ENCODE measurements around the gene MAP3K6. TPM values are rescaled to one million over a fixed set of nuclear protein-coding genes. Genes with fewer than 3 reads are reported as not detected.
"Not testable (repeated sequence)": the region's sequence is repeated elsewhere in the genome, so short reads cannot be mapped to it uniquely, and the experiment has no call there.

Gene MAP3K6
- total and polyA plus RNA-seq, 4 donors = 11.5 to 164 (median 87.6) TPM

- DNase-seq = no peak
- WGBS, 2 donors = 95 to 99% methylated on average over 9 of the region's 9 CpGs
These were observed 27.5 kb upstream of the MAP3K6 start for GRCh38 chr1:27394282-27394658.

GRCh38 chr1:27393641-27394281 lies 27.0 kb upstream of the MAP3K6 start:
- intact Hi-C loops (cut with DNase I) = loop anchor here (2.0 to 10.0 kb wide), 5 partner anchors 37 to 289 kb away; no protein-coding TSS in a partner anchor
- H3K9me3 ChIP-seq (ENCODE audit: control insufficient read depth, low read length) = no peaks in the 10 kb centered on the region
- no peak for ATAC-seq (ENCODE audit: low FRiP score)
- H3K4me1 ChIP-seq (ENCODE audit: control insufficient read depth in 1 of 2, insufficient read depth in 2 of 2, low read length in 2 of 2) = no peaks in the 10 kb centered on the region
- H3K36me3 ChIP-seq (ENCODE audit: control insufficient read depth in 1 of 2, insufficient read depth in 2 of 2, low read length in 1 of 2) = no peaks in the 10 kb centered on the region
- no peak for DNase-seq
- H3K27me3 ChIP-seq (ENCODE audit: control insufficient read depth in 1 of 2, insufficient read depth in 2 of 2, low read length in 1 of 2) = no peaks in the 10 kb centered on the region
- no peak overlapping the region for H3K4me3 ChIP-seq (ENCODE audit: low read length in 2 of 2)
- no peak overlapping the region for H3K27ac ChIP-seq (ENCODE audit: low read depth in 1 of 2, low read length in 2 of 2)
- 95% methylated on average over 18 of the region's 18 CpGs for WGBS, 2 donors

More at GRCh38 chr1:27394282-27394658, 27.5 kb upstream of the MAP3K6 start:
- intact Hi-C loops (cut with DNase I) = loop anchor here (5.0 to 10.0 kb wide), 3 partner anchors 213 to 289 kb away; no protein-coding TSS in a partner anchor
- Histone ChIP-seq H3K27me3 (ENCODE audit: control insufficient read depth in 1 of 2, insufficient read depth in 2 of 2, low read length in 1 of 2) (no peaks in the 10 kb centered on the region), H3K36me3 (ENCODE audit: control insufficient read depth in 1 of 2, insufficient read depth in 2 of 2, low read length in 1 of 2) (no peaks in the 10 kb centered on the region), H3K27ac (ENCODE audit: low read depth in 1 of 2, low read length in 2 of 2) (no peak overlapping the region), H3K9me3 (ENCODE audit: control insufficient read depth, low read length) (no peaks in the 10 kb centered on the region), H3K4me3 (ENCODE audit: low read length in 2 of 2) (no peak overlapping the region), H3K4me1 (ENCODE audit: control insufficient read depth in 1 of 2, insufficient read depth in 2 of 2, low read length in 2 of 2) (no peaks in the 10 kb centered on the region)
- ATAC-seq (ENCODE audit: low FRiP score) = no peak

GRCh38 chr1:27392778-27393635 lies 26.2 kb upstream of the MAP3K6 start:
- H3K27ac ChIP-seq (ENCODE audit: low read depth in 1 of 2, low read length in 2 of 2) = no peak overlapping the region
- H3K36me3 ChIP-seq (ENCODE audit: control insufficient read depth in 1 of 2, insufficient read depth in 2 of 2, low read length in 1 of 2) = no peaks in the 10 kb centered on the region
- no peak for ATAC-seq (ENCODE audit: low FRiP score)
- 42 to 43% methylated on average over 30 of the region's 30 CpGs for WGBS, 2 donors
- no peaks in the 10 kb centered on the region for H3K4me1 ChIP-seq (ENCODE audit: control insufficient read depth in 1 of 2, insufficient read depth in 2 of 2, low read length in 2 of 2)
- DNase-seq = no peak
- intact Hi-C loops (cut with DNase I) = loop anchor here (2.0 to 10.0 kb wide), 5 partner anchors 36 to 288 kb away; no protein-coding TSS in a partner anchor
- H3K27me3 ChIP-seq (ENCODE audit: control insufficient read depth in 1 of 2, insufficient read depth in 2 of 2, low read length in 1 of 2) = no peaks in the 10 kb centered on the region
- H3K4me3 ChIP-seq (ENCODE audit: low read length in 2 of 2) = no peak overlapping the region
- no peaks in the 10 kb centered on the region for H3K9me3 ChIP-seq (ENCODE audit: control insufficient read depth, low read length)

- H3K9me3 ChIP-seq (ENCODE audit: control insufficient read depth, low read length) = no peaks in the 10 kb centered on the region
- 1% methylated on average over 65 to 69 of the region's 69 CpGs for WGBS, 2 donors
- H3K27ac ChIP-seq (ENCODE audit: low read depth in 1 of 2, low read length in 2 of 2) = no peak within 1 kb of the TSS
- intact Hi-C loops (cut with DNase I) = loop anchor here (2.0 to 10.0 kb wide), 5 partner anchors 35 to 287 kb away; no protein-coding TSS in a partner anchor
- no peaks in the 10 kb centered on the region for H3K4me1 ChIP-seq (ENCODE audit: control insufficient read depth in 1 of 2, insufficient read depth in 2 of 2, low read length in 2 of 2)
- peak; percentile 92 to 97 for DNase-seq
- ATAC-seq (ENCODE audit: low FRiP score) = peak; percentile 93
- H3K27me3 ChIP-seq (ENCODE audit: control insufficient read depth in 1 of 2, insufficient read depth in 2 of 2, low read length in 1 of 2) = no peaks in the 10 kb centered on the region
- no peaks in the 10 kb centered on the region for H3K36me3 ChIP-seq (ENCODE audit: control insufficient read depth in 1 of 2, insufficient read depth in 2 of 2, low read length in 1 of 2)
- no peak within 1 kb of the TSS for H3K4me3 ChIP-seq (ENCODE audit: low read length in 2 of 2)
These were observed 25.5 kb upstream of the MAP3K6 start, which contains the start of gene GPR3 for GRCh38 chr1:27392096-27392777. Gene GPR3 (plus strand): TSS chr1:27392622. CDS start chr1:27393799, 1,177 bp downstream.

- no peaks in the 10 kb centered on the region for H3K27me3 ChIP-seq (ENCODE audit: control insufficient read depth in 1 of 2, insufficient read depth in 2 of 2, low read length in 1 of 2)
- no peak overlapping the region for H3K4me3 ChIP-seq (ENCODE audit: low read length in 2 of 2)
- ATAC-seq (ENCODE audit: low FRiP score) (peak; percentile 31), DNase-seq (peak in 1 of 2 donors; percentile 81)
- H3K4me1 ChIP-seq (ENCODE audit: control insufficient read depth in 1 of 2, insufficient read depth in 2 of 2, low read length in 2 of 2) = no peaks in the 10 kb centered on the region
- no peaks in the 10 kb centered on the region for H3K36me3 ChIP-seq (ENCODE audit: control insufficient read depth in 1 of 2, insufficient read depth in 2 of 2, low read length in 1 of 2)
- WGBS, 2 donors = 4 to 5% methylated on average over 13 of the region's 13 CpGs
- intact Hi-C loops (cut with DNase I) = loop anchor here (2.0 to 10.0 kb wide), 5 partner anchors 35 to 287 kb away; no protein-coding TSS in a partner anchor
- no peak overlapping the region for H3K27ac ChIP-seq (ENCODE audit: low read depth in 1 of 2, low read length in 2 of 2)
- no peaks in the 10 kb centered on the region for H3K9me3 ChIP-seq (ENCODE audit: control insufficient read depth, low read length)
These were observed 24.8 kb upstream of the MAP3K6 start for GRCh38 chr1:27391511-27392095.

- DNase-seq (peak in 1 of 2 donors; percentile 88), ATAC-seq (ENCODE audit: low FRiP score) (no peak)
- Histone ChIP-seq H3K27me3 (ENCODE audit: control insufficient read depth in 1 of 2, insufficient read depth in 2 of 2, low read length in 1 of 2) (no peaks in the 10 kb centered on the region), H3K9me3 (ENCODE audit: control insufficient read depth, low read length) (no peaks in the 10 kb centered on the region), H3K4me3 (ENCODE audit: low read length in 2 of 2) (no peak overlapping the region), H3K27ac (ENCODE audit: low read depth in 1 of 2, low read length in 2 of 2) (no peak overlapping the region), H3K36me3 (ENCODE audit: control insufficient read depth in 1 of 2, insufficient read depth in 2 of 2, low read length in 1 of 2) (no peaks in the 10 kb centered on the region), H3K4me1 (ENCODE audit: control insufficient read depth in 1 of 2, insufficient read depth in 2 of 2, low read length in 2 of 2) (no peaks in the 10 kb centered on the region)
- intact Hi-C loops (cut with DNase I) = loop anchor here in 1 of 2 donors (2.0 kb wide), 1 partner anchor 88 kb away; no protein-coding TSS in a partner anchor
- 46 to 47% methylated on average over 5 of the region's 5 CpGs for WGBS, 2 donors
These were observed 21.7 kb upstream of the MAP3K6 start for GRCh38 chr1:27388337-27389005.

- H3K27ac ChIP-seq (ENCODE audit: low read depth in 1 of 2, low read length in 2 of 2); intact Hi-C loops (cut with DNase I): not testable (repeated sequence)
These were observed 18.0 kb upstream of the MAP3K6 start for GRCh38 chr1:27384797-27385196.

GRCh38 chr1:27383661-27384060 lies 16.9 kb upstream of the MAP3K6 start:
- no peak overlapping the region for H3K27ac ChIP-seq (ENCODE audit: low read depth in 1 of 2, low read length in 2 of 2)

More at GRCh38 chr1:27384797-27385196, 18.0 kb upstream of the MAP3K6 start:
- not testable (repeated sequence) for H3K4me1 ChIP-seq (ENCODE audit: control insufficient read depth in 1 of 2, insufficient read depth in 2 of 2, low read length in 2 of 2); H3K9me3 ChIP-seq (ENCODE audit: control insufficient read depth, low read length); H3K27me3 ChIP-seq (ENCODE audit: control insufficient read depth in 1 of 2, insufficient read depth in 2 of 2, low read length in 1 of 2); H3K36me3 ChIP-seq (ENCODE audit: control insufficient read depth in 1 of 2, insufficient read depth in 2 of 2, low read length in 1 of 2); ATAC-seq (ENCODE audit: low FRiP score); DNase-seq; H3K4me3 ChIP-seq (ENCODE audit: low read length in 2 of 2)
- 96 to 100% methylated on average over 3 of the region's 3 CpGs for WGBS, 2 donors

More at GRCh38 chr1:27383661-27384060, 16.9 kb upstream of the MAP3K6 start:
- H3K4me1 ChIP-seq (ENCODE audit: control insufficient read depth in 1 of 2, insufficient read depth in 2 of 2, low read length in 2 of 2) = no peaks in the 10 kb centered on the region
- intact Hi-C loops (cut with DNase I) = no loop called here
- H3K4me3 ChIP-seq (ENCODE audit: low read length in 2 of 2) = no peak overlapping the region
- DNase-seq (no peak), ATAC-seq (ENCODE audit: low FRiP score) (no peak)
- H3K9me3 ChIP-seq (ENCODE audit: control insufficient read depth, low read length) = no peaks in the 10 kb centered on the region
- WGBS, 2 donors = 94% methylated on average over 13 of the region's 13 CpGs
- H3K27me3 ChIP-seq (ENCODE audit: control insufficient read depth in 1 of 2, insufficient read depth in 2 of 2, low read length in 1 of 2) = no peaks in the 10 kb centered on the region
- no peaks in the 10 kb centered on the region for H3K36me3 ChIP-seq (ENCODE audit: control insufficient read depth in 1 of 2, insufficient read depth in 2 of 2, low read length in 1 of 2)
